ENCODE measurements around the gene THSD8. TPM values are rescaled to one million over a fixed set of nuclear protein-coding genes. Genes with fewer than 3 reads are reported as not detected.

THSD8 gene
- total RNA-seq, 1 experiment from 2014 or later = 45.8 TPM

DNA sequence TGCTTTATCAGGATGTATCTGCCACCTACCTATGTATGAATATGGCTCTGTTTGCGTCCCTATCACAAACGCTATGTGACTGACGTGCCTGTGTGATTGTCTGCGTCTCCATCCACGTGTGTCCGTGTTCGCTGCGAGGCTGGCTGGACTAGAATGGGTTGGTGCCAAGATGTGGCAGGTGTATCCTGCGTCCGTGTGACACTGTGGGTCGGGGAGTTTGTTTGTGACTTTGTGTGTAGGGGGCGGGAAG, 19.8 kb upstream of the THSD8 start:
- H3K79me2 ChIP-seq (ENCODE audit: insufficient read depth, low read length) = no peaks in the 10 kb centered on the region
- H4K91ac ChIP-seq (ENCODE audit: insufficient read length, low read depth, low read length) = no peak overlapping the region
- Mint-ChIP-seq H3K4me3 (peak overlapping the region; percentile 63 to 85), H3K27me3 (ENCODE audit: low read depth) (no peaks in the 10 kb centered on the region; the same call in 1 of the 2 replicates), H3K27ac (peak overlapping the region in 2 of 3 experiments; percentile 42 to 91; a peak in 3 of 7 replicates), H3K36me3 (ENCODE audit: insufficient read depth in 1 of 3, low read depth in 3 of 3) (no peaks in the 10 kb centered on the region), H3K9me3 (no peaks in the 10 kb centered on the region), H3K4me1 (peaks cover 23 to 24% of the 10 kb centered on the region in 2 experiments)
- H3K27ac ChIP-seq (ENCODE audit: insufficient read length, low read depth, low read length) = no peak overlapping the region
- H3K14ac ChIP-seq (ENCODE audit: insufficient read depth, low read length) = no peak overlapping the region
- no peak overlapping the region for H2BK12ac ChIP-seq (ENCODE audit: insufficient read length, low read depth, low read length)
- no peak overlapping the region for H3K56ac ChIP-seq (ENCODE audit: insufficient read length, low read depth, low read length)
- H3T11ph ChIP-seq (ENCODE audit: low read length) = no peak overlapping the region
- peak overlapping the region; percentile 2 for H3K18ac ChIP-seq (ENCODE audit: insufficient read length, low read depth, low read length)
- TF ChIP-seq, protein P1, sequence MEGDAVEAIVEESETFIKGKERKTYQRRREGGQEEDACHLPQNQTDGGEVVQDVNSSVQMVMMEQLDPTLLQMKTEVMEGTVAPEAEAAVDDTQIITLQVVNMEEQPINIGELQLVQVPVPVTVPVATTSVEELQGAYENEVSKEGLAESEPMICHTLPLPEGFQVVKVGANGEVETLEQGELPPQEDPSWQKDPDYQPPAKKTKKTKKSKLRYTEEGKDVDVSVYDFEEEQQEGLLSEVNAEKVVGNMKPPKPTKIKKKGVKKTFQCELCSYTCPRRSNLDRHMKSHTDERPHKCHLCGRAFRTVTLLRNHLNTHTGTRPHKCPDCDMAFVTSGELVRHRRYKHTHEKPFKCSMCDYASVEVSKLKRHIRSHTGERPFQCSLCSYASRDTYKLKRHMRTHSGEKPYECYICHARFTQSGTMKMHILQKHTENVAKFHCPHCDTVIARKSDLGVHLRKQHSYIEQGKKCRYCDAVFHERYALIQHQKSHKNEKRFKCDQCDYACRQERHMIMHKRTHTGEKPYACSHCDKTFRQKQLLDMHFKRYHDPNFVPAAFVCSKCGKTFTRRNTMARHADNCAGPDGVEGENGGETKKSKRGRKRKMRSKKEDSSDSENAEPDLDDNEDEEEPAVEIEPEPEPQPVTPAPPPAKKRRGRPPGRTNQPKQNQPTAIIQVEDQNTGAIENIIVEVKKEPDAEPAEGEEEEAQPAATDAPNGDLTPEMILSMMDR (conservative IDR thresholded peaks at IDR 0.05) = no peak
- H2BK120ac ChIP-seq (ENCODE audit: low read depth, low read length, poor library complexity, severe bottlenecking) = no peak overlapping the region
- H3K9ac ChIP-seq (ENCODE audit: extremely low read depth, insufficient read length, low read length) = no peak overlapping the region
- H2BK20ac ChIP-seq (ENCODE audit: low read depth, low read length, poor library complexity, severe bottlenecking) = no peak overlapping the region
- no peak overlapping the region for H2BK5ac ChIP-seq (ENCODE audit: insufficient read length, low read length)
- H3K4ac ChIP-seq (ENCODE audit: low read depth, low read length) = no peak overlapping the region
- no peak overlapping the region for H2AFZ ChIP-seq (ENCODE audit: low read length)
- H3K79me1 ChIP-seq (ENCODE audit: insufficient read depth, low read depth, low read length, poor library complexity, severe bottlenecking) = no peaks in the 10 kb centered on the region
- no peaks in the 10 kb centered on the region for H4K20me1 ChIP-seq (ENCODE audit: control insufficient read depth, insufficient read depth, insufficient read length)
- H3K9me3 ChIP-seq (ENCODE audit: control insufficient read depth, low read depth, low read length) = no peaks in the 10 kb centered on the region
- no peaks in the 10 kb centered on the region for H3K27me3 ChIP-seq (ENCODE audit: insufficient read depth, low read length)
- peak overlapping the region; percentile 27 for H4K5ac ChIP-seq (ENCODE audit: insufficient read length, low read depth, low read length)
- no peak overlapping the region for H3K23ac ChIP-seq (ENCODE audit: insufficient read length, low read depth, low read length)
- peaks cover 4% of the 10 kb centered on the region for H3K4me1 ChIP-seq (ENCODE audit: insufficient read depth, low read length)
- peak overlapping the region; percentile 71 for H3K4me2 ChIP-seq (ENCODE audit: insufficient read depth, insufficient read length, low read length)
- no peak overlapping the region for H4K8ac ChIP-seq (replicated peaks; ENCODE audit: insufficient read length, low read depth, low read length)
- H3K23me2 ChIP-seq (ENCODE audit: insufficient read length, low read depth, low read length, poor library complexity, severe bottlenecking) = peaks cover 23% of the 10 kb centered on the region
- H2AK5ac ChIP-seq (ENCODE audit: insufficient read length, low read length) = no peak overlapping the region
- no peak overlapping the region for H2BK15ac ChIP-seq (ENCODE audit: low read depth, low read length)
- DNase-seq = no peak
- WGBS (ENCODE audit: extremely low coverage, insufficient read length, low lambda C conversion rate) = no CpG with 5 or more reads among the region's 12 CpGs

Data from H9 (cell line).